K562 (cell line): Measurements from ENCODE around the gene FARP1. TPM values are rescaled to one million over a fixed set of nuclear protein-coding genes. Genes with fewer than 3 reads are reported as not detected.

ENCODE experiments used
- ATAC-seq: fragments of 200-7000 bp; cut with Tn5 transposase; 3 replicates; pipeline ENCODE4 v1.9.1; 2020; ENCODE audit warnings: moderate library complexity
- BruUV-seq: library from RNA; stranded (reverse); fragments of 400-500 nt; replicated peaks from 2 replicates; lab custom pipeline; 2021; lab: Mats Ljungman, UMichigan
- CTCF ChIA-PET: fragments of 300-600 bp; formaldehyde crosslinking; extraction: SDS; loops from one replicate; lab custom pipeline; 2021; ENCODE audit warnings: low intra/inter-chr PET ratio; lab: Yijun Ruan, JAX
- POLR2A ChIA-PET: fragments of 300-600, 350-650 bp; sonication (Branson Sonifier 250); formaldehyde crosslinking; extraction: SDS; loops from one replicate; lab custom pipeline; 2021; ENCODE audit warnings: antibody characterized with exemption, inconsistent platforms; lab: Yijun Ruan, JAX
- DNase-seq, 4 experiments: peaks; one replicate each; pipeline versions ENCODE4 v3.0.0 to v3.0.0-alpha.2; 2011 to 2018; ENCODE audit warnings: low spot score in 3 of 4, mixed read lengths in 3 of 4; ENCODE audit errors: extremely low read depth in 1 of 4
- FAIRE-seq: peaks from 2 replicates; lab custom pipeline; 2011; peaks lifted over from hg19 to GRCh38; lab: Jason Lieb, UNC
- H2AFZ ChIP-seq: 2 replicates; pipeline ENCODE4 v1.6.0; 2011; ENCODE audit warnings: low read depth, low read length, control low read depth, inconsistent platforms
- H3K27ac ChIP-seq: fragments of 200-600 bp; 3 replicates; pipeline ENCODE4 v1.8.0; 2011; ENCODE audit warnings: low read depth, mild to moderate bottlenecking, control low read depth, inconsistent platforms, low read length, moderate library complexity, mixed read lengths; ENCODE audit errors: extremely low read depth
- H3K27me3 ChIP-seq, 2 experiments: fragments of 300-600 bp in 1 of 2; 2 replicates in 1 of 2; 3 replicates in 1 of 2; pipeline versions ENCODE4 v1.6.0 to v1.8.0; 2011; ENCODE audit warnings: inconsistent platforms in 2 of 2, low read length in 2 of 2, mild to moderate bottlenecking in 1 of 2, mixed read lengths in 1 of 2, moderate library complexity in 1 of 2; ENCODE audit not compliant: control insufficient read depth in 2 of 2, insufficient read depth in 2 of 2
- H3K36me3 ChIP-seq: fragments of 300-600 bp; 3 replicates; pipeline ENCODE4 v1.8.0; 2011; ENCODE audit warnings: mild to moderate bottlenecking, low read length, inconsistent platforms; ENCODE audit not compliant: control insufficient read depth, insufficient read depth
- H3K4me1 ChIP-seq, 2 experiments: fragments of 200-600 bp in 1 of 2; replicated peaks in 1 of 2; 2 replicates in 1 of 2; 3 replicates in 1 of 2; pipeline versions ENCODE4 v1.5.1 to v1.8.0; 2011; ENCODE audit warnings: inconsistent platforms in 2 of 2, low read length in 2 of 2, mild to moderate bottlenecking in 1 of 2, mixed read lengths in 1 of 2, moderate library complexity in 1 of 2; ENCODE audit not compliant: control insufficient read depth in 2 of 2, insufficient read depth in 2 of 2
- H3K4me2 ChIP-seq: 2 replicates; pipeline ENCODE4 v1.6.1; 2011; ENCODE audit warnings: low read length, control low read depth, inconsistent platforms, mixed read lengths; ENCODE audit not compliant: insufficient read depth
- H3K4me3 ChIP-seq: fragments of 200-600 bp; sonication (generic), shearing (Covaris generic); 2 replicates; pipeline ENCODE4 v1.5.1; 2016; ENCODE audit warnings: control low read depth, inconsistent platforms
- H3K79me2 ChIP-seq: fragments of 200-600 bp; 3 replicates; pipeline ENCODE4 v1.8.0; 2011; ENCODE audit warnings: low read length, inconsistent platforms; ENCODE audit not compliant: control insufficient read depth, insufficient read depth
- H3K9ac ChIP-seq, 2 experiments: 2 replicates each; pipeline versions ENCODE4 v1.6.0 to v1.6.1; 2011; ENCODE audit warnings: low read depth in 2 of 2, low read length in 2 of 2, control low read depth in 1 of 2, inconsistent platforms in 1 of 2, mild to moderate bottlenecking in 1 of 2, mixed read lengths in 1 of 2; ENCODE audit not compliant: insufficient read depth in 1 of 2
- H3K9me1 ChIP-seq: one replicate; pipeline ENCODE4 v1.6.0; 2011; ENCODE audit warnings: inconsistent platforms, mild to moderate bottlenecking, low read length, moderate library complexity; ENCODE audit not compliant: control insufficient read depth, insufficient read depth
- H3K9me3 ChIP-seq: replicated peaks from 2 replicates; pipeline ENCODE4 v1.5.1; 2011; ENCODE audit warnings: low read depth, low read length, inconsistent platforms; ENCODE audit not compliant: control insufficient read depth, insufficient read depth
- H4K20me1 ChIP-seq: replicated peaks from 2 replicates; pipeline ENCODE4 v1.6.1; 2011; ENCODE audit warnings: low read length, inconsistent platforms, mixed read lengths; ENCODE audit not compliant: control insufficient read depth, insufficient read depth
- CBFA2T2 ChIP-seq: fragments of 450-650 bp; conservative IDR thresholded peaks from 2 replicates; pipeline ENCODE4 v1.6.1; 2017; ENCODE audit warnings: mild to moderate bottlenecking
- ETV1 ChIP-seq: fragments of 450-650 bp; conservative IDR thresholded peaks from 2 replicates; pipeline ENCODE4 v1.6.1; 2016; ENCODE audit warnings: missing genetic modification characterization, control low read depth, low read depth, missing compliant biosample characterization
- FOXJ3 ChIP-seq: sonication (generic); formaldehyde crosslinking; IDR thresholded peaks from 2 replicates; pipeline ENCODE4 v1.4.0; 2020; ENCODE audit warnings: mild to moderate bottlenecking, missing genetic modification reagents
- HIVEP1 ChIP-seq: fragments of 250-450 bp; sonication (Bioruptor Pico); IDR thresholded peaks from 2 replicates; pipeline ENCODE4 v1.4.0; 2020; ENCODE audit warnings: mild to moderate bottlenecking
- MBD2 ChIP-seq: sonication (generic); IDR thresholded peaks from 2 replicates; pipeline ENCODE4 v1.6.1; 2016; ENCODE audit warnings: low read depth, borderline replicate concordance
- NFIC ChIP-seq: fragments of 450-650 bp; IDR thresholded peaks from 2 replicates; pipeline ENCODE4 v1.6.1; 2017; ENCODE audit warnings: mild to moderate bottlenecking, inconsistent platforms
- PHF20 ChIP-seq: fragments of 450-650 bp; IDR thresholded peaks from 2 replicates; pipeline ENCODE4 v1.6.1; 2018; ENCODE audit not compliant: partially characterized antibody
- SP1 ChIP-seq: sonication (generic); formaldehyde crosslinking; IDR thresholded peaks from 2 replicates; pipeline ENCODE4 v1.8.1; 2022; ENCODE audit warnings: mild to moderate bottlenecking, missing genetic modification reagents
- STAT5B ChIP-seq: fragments of 250-450 bp; sonication (Bioruptor Pico); IDR thresholded peaks from 2 replicates; pipeline ENCODE4 v1.8.0; 2021; ENCODE audit warnings: mild to moderate bottlenecking, inconsistent platforms
- TAF15 ChIP-seq: fragments of 200-400 bp; formaldehyde crosslinking; IDR thresholded peaks from 2 replicates; pipeline ENCODE4 v1.6.1; 2017; ENCODE audit warnings: mild to moderate bottlenecking, low read depth, low read length, moderate library complexity
- TOE1 ChIP-seq, 2 experiments: fragments of 450-650 bp in 1 of 2; sonication (generic) in 1 of 2; formaldehyde crosslinking in 1 of 2; IDR thresholded peaks; 2 replicates each; pipeline versions ENCODE4 v1.7.1 to v1.8.0; 2016 to 2022; ENCODE audit warnings: borderline replicate concordance in 2 of 2, mild to moderate bottlenecking in 2 of 2, antibody characterized with exemption in 1 of 2, inconsistent platforms in 1 of 2, low read depth in 1 of 2, missing genetic modification reagents in 1 of 2, moderate library complexity in 1 of 2
- ZFP1 ChIP-seq: fragments of 450-650 bp; formaldehyde crosslinking; IDR thresholded peaks from 2 replicates; pipeline ENCODE4 v1.4.0; 2020; ENCODE audit warnings: mild to moderate bottlenecking, mixed read lengths
- ZNF395 ChIP-seq: fragments of 200-800 bp; sonication (Bioruptor generic); IDR thresholded peaks from 2 replicates; pipeline ENCODE4 v1.6.1; 2017; ENCODE audit warnings: missing genetic modification characterization, missing compliant biosample characterization
- ZNF444 ChIP-seq: fragments of 250-450 bp; sonication (Bioruptor Pico); IDR thresholded peaks from 2 replicates; pipeline ENCODE4 v1.4.0; 2020; ENCODE audit warnings: mild to moderate bottlenecking, moderate library complexity
- WGBS: fragments of 100-300 bp; shearing (Covaris generic); methylation state at CpG from one replicate; pipeline ENCODE4 v1.1.6; 2016; ENCODE audit warnings: low coverage, mixed read lengths; ENCODE audit not compliant: insufficient coverage; ENCODE audit errors: missing lambda C conversion rate; 5-methylcytosine and 5-hydroxymethylcytosine counted together
- in situ Hi-C: fragments of 300-500 bp; cut with MboI; formaldehyde crosslinking; loops from 4 replicates; pipeline ENCODE4 v1.15.0; 2018; ENCODE audit warnings: inconsistent platforms, mixed read lengths
- intact Hi-C: fragments of 100-400 bp; cut with micrococcal nuclease; formaldehyde crosslinking; loops from 2 replicates; pipeline ENCODE4 v1.14.2; 2022
- polyA plus RNA-seq, 8 experiments: library from polyadenylated mRNA; depleted of rRNA in 4 of 8; stranded (reverse) in 5 of 8; unstranded in 3 of 8; fragments of >200 nt; fragmentation: Nextera tagmentation in 2 of 8; fragmentation: Illumina TruSeq in 1 of 8; extraction: Ambion mirVana in 2 of 8; extraction: Trizol in 1 of 8; gene quantifications; 2 replicates each; pipeline versions ENCODE4 v1.2.1 to v1.2.3, GENCODE V29; 2011 to 2014; ENCODE audit warnings: inconsistent platforms in 1 of 8, missing spikeins in 1 of 8
- total RNA-seq, 7 experiments: library from RNA; depleted of rRNA in 6 of 7; stranded (reverse); fragments of >200 nt in 6 of 7; fragmentation: Illumina TruSeq in 2 of 7; extraction: Trizol in 2 of 7; gene quantifications; 2 replicates each; pipeline versions ENCODE4 v1.2.1 to v1.2.3, GENCODE V29; 2011 to 2021; ENCODE audit warnings: low replicate concordance in 1 of 7
- TF ChIP-seq, protein P1 (sequence below): sonication (generic); formaldehyde crosslinking; IDR thresholded peaks from 2 replicates; pipeline ENCODE4 v1.8.0; 2023; ENCODE audit warnings: missing genetic modification reagents, mild to moderate bottlenecking, borderline replicate concordance

The FARP1 gene
- total and polyA plus RNA-seq, 9 of the 15 experiments (the other 6 are each of a cell fraction or from before 2014, with no cell fraction given) = 0.03 to 0.29 (median 0.05) TPM; not detected in 3

GRCh38 chr13:98503175-98504028 is 360.5 kb downstream of the FARP1 start:
- FAIRE-seq (peak; percentile 49), DNase-seq (peak; percentile 34 to 42 (median 37)), ATAC-seq (peak; percentile 77)
- Histone ChIP-seq H2AFZ (no peak overlapping the region), H4K20me1 (no peaks in the 10 kb centered on the region; the same call in 1 of the 2 replicates), H3K9me1 (peaks cover 5% of the 10 kb centered on the region), H3K4me3 (no peak overlapping the region), H3K27ac (peak overlapping the region; percentile 51; the same call in 1 of the 3 replicates), H3K27me3 (no peaks in the 10 kb centered on the region), H3K4me1 (peaks cover 13 to 45% of the 10 kb centered on the region in 2 experiments), H3K4me2 (peak overlapping the region; percentile 62), H3K9ac (peak overlapping the region; percentile 19 to 84; a peak in 2 of 4 replicates), H3K36me3 (peaks cover 8% of the 10 kb centered on the region; the same call in 2 of the 3 replicates), H3K79me2 (peaks cover 70% of the 10 kb centered on the region), H3K9me3 (no peaks in the 10 kb centered on the region)
- intact Hi-C loops (no loop called here), in situ Hi-C loops (no loop called here)
- 54% methylated on average over 10 of the region's 10 CpGs for WGBS
- no TSS peak for BruUV-seq
- POLR2A ChIA-PET = interaction anchor here (1.4 to 1.7 kb wide), 2 partner anchors 9 to 19 kb away, joined by 6 to 7 read pairs; no protein-coding TSS in a partner anchor
- CTCF ChIA-PET = no interaction called here
- TF ChIP-seq SP1 (CRISPR knock-in tag) (no peak), TOE1 (IDR thresholded peaks at IDR 0.05; ENCODE audit: borderline replicate concordance) (no peak), TOE1 (CRISPR knock-in tag; IDR thresholded peaks at IDR 0.05; ENCODE audit: borderline replicate concordance, low read depth) (no peak), ZNF444 (CRISPR knock-in tag) (no peak), TAF15 (no peak), ETV1 (no peak), FOXJ3 (no peak), ZFP1 (CRISPR knock-in tag) (no peak), STAT5B (CRISPR knock-in tag) (no peak), ZNF395 (no peak), PHF20 (no peak), CBFA2T2 (0 out of 2 replicates have a peak, but pooled peaks have one; percentile 25), MBD2 (no peak), HIVEP1 (CRISPR knock-in tag) (no peak), NFIC (no peak)
- TF ChIP-seq, protein P1, sequence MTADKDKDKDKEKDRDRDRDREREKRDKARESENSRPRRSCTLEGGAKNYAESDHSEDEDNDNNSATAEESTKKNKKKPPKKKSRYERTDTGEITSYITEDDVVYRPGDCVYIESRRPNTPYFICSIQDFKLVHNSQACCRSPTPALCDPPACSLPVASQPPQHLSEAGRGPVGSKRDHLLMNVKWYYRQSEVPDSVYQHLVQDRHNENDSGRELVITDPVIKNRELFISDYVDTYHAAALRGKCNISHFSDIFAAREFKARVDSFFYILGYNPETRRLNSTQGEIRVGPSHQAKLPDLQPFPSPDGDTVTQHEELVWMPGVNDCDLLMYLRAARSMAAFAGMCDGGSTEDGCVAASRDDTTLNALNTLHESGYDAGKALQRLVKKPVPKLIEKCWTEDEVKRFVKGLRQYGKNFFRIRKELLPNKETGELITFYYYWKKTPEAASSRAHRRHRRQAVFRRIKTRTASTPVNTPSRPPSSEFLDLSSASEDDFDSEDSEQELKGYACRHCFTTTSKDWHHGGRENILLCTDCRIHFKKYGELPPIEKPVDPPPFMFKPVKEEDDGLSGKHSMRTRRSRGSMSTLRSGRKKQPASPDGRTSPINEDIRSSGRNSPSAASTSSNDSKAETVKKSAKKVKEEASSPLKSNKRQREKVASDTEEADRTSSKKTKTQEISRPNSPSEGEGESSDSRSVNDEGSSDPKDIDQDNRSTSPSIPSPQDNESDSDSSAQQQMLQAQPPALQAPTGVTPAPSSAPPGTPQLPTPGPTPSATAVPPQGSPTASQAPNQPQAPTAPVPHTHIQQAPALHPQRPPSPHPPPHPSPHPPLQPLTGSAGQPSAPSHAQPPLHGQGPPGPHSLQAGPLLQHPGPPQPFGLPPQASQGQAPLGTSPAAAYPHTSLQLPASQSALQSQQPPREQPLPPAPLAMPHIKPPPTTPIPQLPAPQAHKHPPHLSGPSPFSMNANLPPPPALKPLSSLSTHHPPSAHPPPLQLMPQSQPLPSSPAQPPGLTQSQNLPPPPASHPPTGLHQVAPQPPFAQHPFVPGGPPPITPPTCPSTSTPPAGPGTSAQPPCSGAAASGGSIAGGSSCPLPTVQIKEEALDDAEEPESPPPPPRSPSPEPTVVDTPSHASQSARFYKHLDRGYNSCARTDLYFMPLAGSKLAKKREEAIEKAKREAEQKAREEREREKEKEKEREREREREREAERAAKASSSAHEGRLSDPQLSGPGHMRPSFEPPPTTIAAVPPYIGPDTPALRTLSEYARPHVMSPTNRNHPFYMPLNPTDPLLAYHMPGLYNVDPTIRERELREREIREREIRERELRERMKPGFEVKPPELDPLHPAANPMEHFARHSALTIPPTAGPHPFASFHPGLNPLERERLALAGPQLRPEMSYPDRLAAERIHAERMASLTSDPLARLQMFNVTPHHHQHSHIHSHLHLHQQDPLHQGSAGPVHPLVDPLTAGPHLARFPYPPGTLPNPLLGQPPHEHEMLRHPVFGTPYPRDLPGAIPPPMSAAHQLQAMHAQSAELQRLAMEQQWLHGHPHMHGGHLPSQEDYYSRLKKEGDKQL (CRISPR knock-in tag) = no peak
